Endometrium (tissue), 2 donors: Measurements from ENCODE around the gene LAMA5.
"Not testable (repeated sequence)": the region's sequence is repeated elsewhere in the genome, so short reads cannot be mapped to it uniquely, and the experiment has no call there.

Experiments
- FAIRE-seq: peaks from 2 replicates; lab custom pipeline; 2012; peaks lifted over from hg19 to GRCh38; lab: Jason Lieb, UNC
- donor health status: control.
- donor health status: control.

The LAMA5 gene

DNA sequence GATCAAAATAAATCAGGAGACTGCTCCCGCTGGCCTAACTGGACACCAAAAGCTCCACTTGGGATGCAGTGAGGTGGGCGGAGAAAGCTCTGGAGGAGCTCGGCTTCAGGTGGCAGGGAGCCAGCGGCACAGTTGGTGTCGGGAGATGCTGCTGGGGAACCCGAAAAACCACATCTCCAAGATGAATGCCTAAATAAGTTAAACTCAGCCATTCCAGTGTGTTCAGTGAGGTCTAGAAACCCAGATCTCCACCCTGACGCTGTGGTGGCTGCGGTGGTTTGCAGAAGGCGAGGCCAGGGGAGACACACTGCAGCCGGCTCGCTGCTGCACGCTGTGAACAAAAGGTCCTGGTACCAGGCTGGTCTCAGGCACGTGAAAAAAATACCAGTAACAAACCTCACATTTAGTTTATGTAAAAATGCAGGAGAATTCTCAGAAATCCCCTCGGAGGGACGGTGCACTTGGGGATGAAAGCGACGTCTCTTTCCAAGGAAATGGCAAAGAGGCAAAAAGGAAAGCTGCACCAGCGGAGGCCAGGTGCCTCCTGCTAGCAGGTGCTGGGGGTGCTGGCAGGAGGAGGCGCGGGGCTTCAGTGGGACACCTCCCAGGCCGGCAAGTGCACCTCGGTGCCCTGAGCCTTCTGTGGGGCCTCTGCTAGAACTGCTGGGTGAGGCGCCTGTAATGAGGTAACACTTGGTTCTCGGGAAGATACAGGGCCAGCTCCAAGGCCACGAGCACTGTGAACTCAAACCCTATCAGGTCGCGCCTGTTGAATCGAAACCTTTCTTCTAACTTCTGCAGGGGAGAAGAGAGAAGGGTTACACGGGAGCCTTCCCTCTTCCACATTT, 23.4 kb upstream of the LAMA5 start:
- no peak for FAIRE-seq

DNA sequence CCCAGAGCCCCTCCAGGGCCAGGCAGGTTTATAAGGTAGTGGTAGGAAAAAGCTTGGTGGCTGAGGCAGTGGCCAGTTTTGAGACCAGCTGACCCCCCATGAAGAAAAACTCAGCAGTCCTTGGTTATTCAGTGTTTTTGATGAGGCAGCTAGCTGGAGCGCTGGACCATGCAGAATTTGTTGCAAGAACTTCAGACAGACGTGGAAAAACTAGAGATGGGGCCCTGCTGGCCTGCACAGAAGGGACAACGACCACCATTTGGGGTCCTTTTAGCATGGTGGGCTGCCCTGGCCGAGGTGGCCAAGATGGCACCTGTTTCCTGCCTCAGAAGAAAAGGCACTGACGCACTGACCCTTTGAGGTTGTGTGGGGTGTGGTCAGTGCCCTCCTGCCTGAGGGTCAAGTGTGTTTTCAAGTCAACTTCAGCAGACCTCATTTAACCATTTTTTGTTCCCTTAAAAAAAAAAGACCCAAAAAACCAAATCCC, 22.5 kb upstream of the LAMA5 start:
- no peak for FAIRE-seq

DNA sequence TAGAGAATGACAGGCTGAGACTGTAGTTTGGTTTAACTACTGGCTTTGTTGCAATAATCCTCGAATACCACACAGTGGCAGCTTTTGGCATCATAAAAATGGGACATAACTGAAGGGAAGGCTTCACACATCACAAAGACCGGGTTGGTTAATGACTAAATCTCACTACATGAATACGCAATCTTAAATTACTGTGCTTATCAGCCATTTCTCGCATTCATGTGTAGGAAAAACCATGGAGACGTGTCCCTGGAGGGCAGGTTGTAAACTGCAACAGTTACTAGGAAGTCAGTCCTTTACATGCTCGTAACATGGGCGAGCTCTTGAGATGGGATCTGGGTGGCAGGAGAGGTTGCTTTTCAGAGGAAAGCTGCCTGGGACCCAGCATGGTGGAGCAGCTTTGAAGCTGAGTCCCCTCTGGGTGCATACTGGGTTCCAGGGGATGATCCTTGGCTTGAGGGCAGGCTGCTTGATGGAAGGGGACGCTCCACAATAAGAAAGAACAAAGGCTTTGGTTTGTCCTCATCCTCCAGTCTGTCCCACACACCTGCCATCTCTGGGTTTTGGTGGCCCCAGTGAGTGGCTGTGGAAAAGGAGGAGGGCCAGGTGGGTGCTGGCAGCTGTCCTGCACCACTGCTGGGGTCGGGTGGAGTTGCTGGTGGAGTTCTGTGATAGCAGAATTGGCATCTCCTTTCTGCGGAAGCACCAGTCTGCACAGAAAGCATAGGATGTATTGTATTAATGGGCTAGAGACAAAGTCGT, 21.9 kb upstream of the LAMA5 start:
- FAIRE-seq = no peak

DNA sequence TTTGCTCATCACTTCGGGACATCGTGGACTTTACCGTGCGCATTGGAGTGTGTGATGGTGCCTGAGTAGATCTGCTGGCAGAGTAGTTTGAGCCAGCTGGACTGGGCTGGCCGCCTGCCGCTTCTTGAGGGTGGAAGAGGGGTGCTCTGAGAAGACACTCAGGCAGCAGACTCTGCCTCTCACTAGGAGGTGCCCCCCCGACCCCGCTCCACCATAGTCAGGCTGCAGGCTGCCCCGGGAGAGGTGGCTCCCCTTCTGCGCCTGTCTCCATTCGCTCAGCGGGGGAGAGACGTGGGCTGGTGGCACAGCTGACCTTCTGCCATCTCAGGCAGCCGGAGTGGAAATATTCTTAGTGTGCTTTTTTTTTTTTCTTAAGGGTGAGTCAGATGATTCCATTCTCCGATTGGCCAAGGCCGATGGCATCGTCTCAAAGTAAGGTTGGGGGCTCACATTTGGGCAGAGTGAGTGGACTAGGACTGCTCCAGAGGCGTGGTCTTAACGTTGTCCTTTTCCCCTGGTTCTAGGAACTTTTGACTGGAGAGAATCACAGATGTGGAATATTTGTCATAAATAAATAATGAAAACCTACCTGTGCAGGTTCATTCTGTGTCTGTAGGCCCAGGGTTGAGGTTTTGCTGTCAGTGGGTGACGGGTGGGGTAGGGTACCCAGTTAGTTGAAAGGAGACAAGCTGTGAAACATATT, 21.0 kb upstream of the LAMA5 start:
- no peak for FAIRE-seq

- no peak for FAIRE-seq
Observed at GRCh38 chr20:62387219-62387913, 20.3 kb upstream of the LAMA5 start.

DNA sequence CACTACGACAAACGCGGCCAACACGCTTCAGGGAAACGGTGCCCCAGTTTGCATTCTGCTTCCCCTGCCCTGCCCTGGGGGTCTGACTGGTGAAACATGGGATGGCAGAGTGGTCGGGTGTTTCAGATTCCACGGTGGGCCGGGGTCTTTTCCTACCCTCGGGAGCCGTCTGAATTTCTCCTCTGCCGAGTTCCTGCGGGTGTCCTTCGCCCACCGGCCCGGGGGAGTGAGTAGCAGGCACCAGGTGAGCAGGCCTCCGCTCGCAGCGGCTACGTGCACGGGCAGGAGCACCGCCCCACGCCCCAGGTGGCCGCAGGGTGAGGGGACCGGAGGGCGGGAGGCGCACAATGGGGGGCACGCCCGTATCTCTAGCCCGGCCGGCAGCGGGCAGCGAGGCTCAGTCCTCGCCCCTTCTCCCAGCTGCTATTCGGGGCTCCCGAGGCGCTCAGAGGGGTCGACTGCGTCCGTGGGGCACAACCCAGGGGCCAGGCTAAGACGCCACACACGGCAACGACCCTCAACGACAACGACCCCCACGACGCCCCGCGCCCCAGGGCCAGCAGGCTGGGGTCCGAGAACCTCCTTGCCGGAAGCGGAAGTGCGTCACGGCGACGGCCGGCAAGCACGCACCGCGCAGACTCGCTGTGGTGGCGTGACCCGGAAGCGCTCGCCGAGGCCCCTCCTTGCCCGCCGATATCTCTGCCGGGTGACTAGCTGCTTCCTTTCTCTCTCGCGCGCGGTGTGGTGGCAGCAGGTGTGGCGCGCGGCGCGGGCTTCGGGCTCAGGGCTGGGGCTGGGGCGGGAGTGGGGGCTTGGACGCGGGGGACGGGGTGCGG, 19.5 kb upstream of the LAMA5 start, which contains the start of gene RPS21:
RPS21 (plus strand) TSS at position 721 of the 836 bp plus-strand sequence. CDS start 236 bp downstream, outside the sequence.
- no peak for FAIRE-seq

- FAIRE-seq = no peak
Observed at GRCh38 chr20:62382306-62383198, 15.4 kb upstream of the LAMA5 start.

DNA sequence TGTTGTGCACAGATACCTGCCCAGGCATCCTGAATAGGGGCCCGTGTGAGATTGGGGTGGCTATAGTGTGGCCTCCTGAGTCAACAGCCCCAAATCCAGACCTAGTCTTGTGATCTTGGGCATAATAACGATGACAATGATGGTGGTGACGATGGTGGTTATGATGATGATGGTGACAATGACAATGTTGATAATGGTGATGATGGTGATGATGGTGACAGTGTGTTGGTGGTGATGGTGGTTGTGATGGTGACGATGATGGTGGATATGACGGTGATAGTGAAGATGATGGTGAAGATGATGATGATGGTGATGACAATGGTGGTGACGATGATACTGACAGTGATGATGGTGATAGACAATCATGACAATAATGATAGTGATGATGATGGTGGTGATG, 14.7 kb upstream of the LAMA5 start:
- FAIRE-seq = no peak

DNA sequence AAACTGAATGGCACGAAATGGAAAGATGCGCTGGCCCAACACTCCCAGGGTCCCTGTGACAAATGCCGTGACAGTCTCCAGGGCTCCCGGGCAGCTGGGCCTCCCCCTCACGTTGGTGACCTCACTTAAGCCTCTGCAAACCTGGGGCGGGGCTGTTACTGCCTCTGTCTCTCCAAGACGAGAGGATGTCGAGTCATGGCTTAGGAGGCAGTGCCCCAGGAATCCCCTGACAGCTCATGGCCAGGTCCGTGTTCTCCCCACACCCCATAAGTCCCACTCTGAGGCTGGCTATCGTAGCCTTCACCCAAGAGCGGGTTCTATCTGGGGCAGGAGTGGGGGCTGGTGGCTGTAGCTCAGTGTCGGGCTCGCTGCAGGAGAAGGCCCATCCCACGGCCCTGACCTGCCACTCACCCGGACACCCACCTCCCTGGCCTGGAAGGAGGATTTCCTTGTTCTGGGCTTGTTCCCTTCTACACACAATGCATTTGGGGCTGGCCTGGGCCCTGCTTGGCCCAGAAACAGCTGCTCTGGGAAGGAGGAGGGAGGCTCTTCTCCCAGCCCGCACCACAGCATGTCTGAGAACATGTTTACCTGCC, 14.2 kb upstream of the LAMA5 start:
- no peak for FAIRE-seq

DNA sequence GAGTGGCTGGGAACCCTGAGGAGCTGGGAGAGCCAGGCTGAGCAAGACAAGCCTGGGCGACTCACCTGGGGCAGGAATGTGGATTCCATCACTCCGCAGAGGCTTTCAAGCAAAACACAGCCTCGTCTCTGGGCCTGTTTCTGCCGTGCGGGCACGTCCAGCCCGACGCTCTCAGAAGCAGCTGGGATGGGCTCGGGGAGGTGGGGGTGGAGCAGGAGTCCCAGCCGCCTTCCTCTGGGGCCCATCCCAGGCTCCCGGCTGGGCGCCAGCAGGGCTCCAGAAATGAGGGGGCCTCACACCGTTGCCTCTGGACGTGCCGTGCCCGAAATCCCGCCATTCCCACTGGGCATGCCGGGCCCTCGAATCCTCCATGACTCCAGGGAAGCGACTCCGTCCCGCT, 11.1 kb upstream of the LAMA5 start:
- FAIRE-seq = no peak

DNA sequence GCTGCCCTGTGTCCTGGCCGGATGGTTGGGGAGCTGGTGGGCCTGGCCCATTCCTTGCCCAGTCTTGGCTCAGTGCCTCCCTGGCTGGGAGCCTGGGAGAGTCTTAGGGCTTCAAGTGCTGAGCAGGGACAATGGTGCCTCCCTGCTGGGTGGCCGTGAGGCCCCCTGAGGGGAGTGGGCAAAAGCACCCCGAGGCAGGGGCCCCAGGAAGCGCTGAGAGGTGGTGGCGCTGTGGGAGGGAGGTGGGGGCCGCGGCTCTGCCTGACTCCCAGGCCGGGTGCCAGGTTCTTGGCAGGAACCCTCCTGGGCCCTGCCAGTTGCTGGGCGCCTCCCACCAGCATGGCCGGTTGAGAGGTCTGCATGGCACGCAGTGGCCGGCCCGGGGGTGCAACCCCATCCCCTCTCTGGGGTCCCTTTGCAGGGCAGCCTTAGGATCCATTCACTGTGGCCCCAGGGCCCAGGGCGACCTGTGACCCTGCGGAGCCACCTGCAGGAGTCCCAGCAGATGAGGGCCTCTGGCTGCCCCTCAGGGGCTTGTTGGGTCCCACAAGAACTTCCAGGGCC, 10.6 kb upstream of the LAMA5 start:
- no peak for FAIRE-seq

DNA sequence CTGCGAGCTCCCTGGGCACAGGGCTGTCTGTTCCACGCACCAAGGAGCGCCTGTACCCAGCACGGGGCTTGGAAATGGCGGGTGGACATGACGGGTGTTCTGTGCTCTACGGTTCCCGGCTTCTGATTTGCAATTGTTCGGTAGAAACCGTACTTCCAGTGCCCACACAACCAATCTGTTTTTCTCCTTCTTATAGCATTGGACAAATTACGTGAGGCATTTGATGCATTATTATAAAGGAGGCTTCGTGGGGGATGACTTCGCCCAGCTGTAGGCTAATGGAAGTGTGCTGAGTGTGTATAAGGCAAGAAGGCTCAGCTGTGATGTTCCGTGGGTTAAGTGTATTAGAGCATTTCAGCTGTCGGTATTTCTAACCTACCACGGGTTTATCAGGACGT, 10.0 kb upstream of the LAMA5 start:
- no peak for FAIRE-seq

- no peak for FAIRE-seq
Observed at GRCh38 chr20:62376112-62377063, 9.3 kb upstream of the LAMA5 start.

GRCh38 chr20:62374331-62375152, 7.4 kb upstream of the LAMA5 start:
- FAIRE-seq = no peak

- not testable (repeated sequence) for FAIRE-seq
Observed at GRCh38 chr20:62373631-62374179, 6.6 kb upstream of the LAMA5 start.

DNA sequence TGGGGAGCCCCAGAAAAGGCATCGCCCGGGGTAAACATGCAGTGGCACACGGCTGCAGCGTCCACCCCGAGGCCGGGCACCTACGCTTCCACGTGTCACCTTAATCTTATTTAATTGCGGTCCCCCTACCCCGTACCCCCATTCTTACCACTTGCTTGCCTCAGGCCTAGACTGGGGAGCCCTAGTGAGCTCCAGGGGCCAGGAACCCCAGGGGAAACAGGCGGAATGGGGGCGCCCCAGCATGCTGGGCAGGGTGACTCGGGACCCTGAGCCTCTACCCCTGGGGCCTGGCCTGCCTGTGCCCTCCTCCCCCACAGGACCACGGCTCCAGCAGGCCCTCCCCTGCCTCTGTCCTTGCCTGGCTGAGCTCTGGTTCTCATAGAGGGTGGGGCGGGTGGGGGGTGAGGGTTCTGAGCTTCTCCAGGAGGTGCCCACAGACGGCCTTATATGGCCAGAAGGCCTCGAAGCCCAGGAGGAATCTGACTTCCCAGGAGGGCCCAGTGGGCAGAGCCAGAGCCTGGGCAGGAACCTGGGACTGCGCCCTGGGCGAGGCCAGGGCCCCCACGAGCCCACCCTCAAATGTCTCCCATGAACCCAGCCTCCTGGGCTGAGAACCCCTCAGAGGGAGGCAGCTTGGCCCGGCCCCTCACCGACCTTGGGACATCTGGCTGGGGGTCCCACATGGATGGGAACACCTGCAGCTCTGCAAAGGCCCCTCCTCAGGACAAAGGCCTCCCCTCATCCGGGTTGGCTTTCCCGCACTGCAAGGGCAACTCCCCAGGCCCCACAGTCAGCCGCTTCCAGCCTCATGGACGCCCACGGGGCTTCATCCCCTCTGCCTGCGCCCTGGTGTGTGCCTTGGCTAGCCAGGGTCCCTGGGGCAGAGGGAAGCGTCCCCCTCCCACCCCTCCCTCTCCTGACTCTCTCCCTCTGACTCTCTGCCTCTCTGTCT, 5.2 kb upstream of the LAMA5 start:
- FAIRE-seq = no peak
